Activated CD4-positive, CD25-positive, alpha-beta regulatory T cell (primary cell): ENCODE data around the gene CAMK2D.
"Not testable (repeated sequence)": the region's sequence is repeated elsewhere in the genome, so short reads cannot be mapped to it uniquely, and the experiment has no call there.

Experiments
- DNase-seq, 4 experiments: peaks; one replicate each; lab custom pipeline; 2025; lab: John Stamatoyannopoulos, UW

CAMK2D gene

DNA sequence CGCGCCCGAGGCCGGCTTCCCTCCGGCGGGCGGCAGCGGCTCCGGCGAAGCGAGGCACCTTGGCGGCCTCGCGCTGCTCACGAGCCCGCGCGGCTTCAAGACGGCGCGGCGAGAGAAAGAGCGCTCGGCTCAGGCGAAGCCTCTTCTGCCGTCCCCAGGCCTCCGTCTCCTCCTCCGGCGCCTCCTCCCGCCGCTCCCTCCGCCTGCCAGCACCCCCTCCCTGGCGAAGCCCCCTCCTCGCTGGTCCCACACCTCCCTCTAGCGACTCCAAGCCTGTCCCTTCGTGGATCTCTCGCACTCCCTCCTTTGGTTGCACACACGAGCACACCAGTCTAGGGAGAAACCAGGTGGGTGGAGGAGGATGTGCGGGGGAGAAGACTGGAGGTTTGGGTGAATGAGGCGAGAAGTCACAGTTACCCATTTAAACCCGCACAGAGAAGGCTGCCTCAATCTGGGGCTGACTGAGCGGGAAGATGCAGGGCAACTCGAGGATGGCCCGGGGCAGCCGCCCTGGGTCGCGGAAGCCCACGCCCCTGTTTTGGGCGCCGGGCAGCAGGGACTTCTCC is at the start of gene CAMK2D:
Gene CAMK2D (minus strand): TSS at position 119 of the 566 bp plus-strand sequence. CDS start 670 bp downstream, outside the sequence.
- DNase-seq: peak; percentile 56 to 63 (median 60)

GRCh38 chr4:113810906-113811305 is 49.4 kb upstream of the CAMK2D start:
- no peak for DNase-seq

DNA sequence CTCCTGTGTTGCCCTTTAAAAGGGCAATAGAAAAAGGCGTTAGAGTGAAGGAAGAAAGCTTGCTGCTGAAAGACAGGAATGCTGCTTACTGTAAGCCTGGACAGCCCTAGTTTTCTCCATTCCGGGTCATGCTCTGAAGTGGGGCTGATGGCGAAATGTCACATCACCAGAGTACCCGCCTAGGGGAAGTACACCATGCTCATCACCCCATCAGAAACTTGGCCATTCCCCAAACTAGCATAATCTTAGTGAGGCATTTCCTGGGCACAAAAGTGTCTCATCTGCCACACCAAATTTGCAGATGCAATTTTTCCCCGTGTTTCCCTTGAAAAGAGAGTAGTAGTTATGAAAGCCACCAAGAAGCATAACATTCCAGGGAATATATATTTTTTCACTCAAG is 47.8 kb upstream of the CAMK2D start:
- no peak for DNase-seq

GRCh38 chr4:113806850-113807249 is 45.3 kb upstream of the CAMK2D start:
- DNase-seq: no peak

- DNase-seq: no peak
Measured at GRCh38 chr4:113801882-113802281, 40.3 kb upstream of the CAMK2D start.

DNA sequence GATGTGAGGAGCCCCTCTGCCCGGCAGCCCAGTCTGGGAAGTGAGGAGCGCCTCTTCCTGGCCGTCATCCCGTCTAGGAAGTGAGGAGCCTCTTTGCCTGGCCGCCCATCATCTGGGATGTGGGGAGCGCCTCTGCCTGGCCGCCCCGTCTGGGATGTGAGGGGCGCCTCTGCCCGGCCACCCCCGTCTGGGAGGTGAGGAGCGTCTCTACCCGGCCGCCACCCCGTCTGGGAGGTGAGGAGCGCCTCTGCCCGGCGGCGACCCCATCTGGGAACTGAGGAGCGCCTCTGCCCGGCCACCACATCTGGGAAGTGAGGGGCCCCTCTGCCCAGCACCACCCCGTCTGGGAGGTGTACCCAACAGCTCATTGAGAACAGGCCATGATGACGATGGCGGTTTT is 34.8 kb upstream of the CAMK2D start:
- DNase-seq: not testable (repeated sequence)

DNA sequence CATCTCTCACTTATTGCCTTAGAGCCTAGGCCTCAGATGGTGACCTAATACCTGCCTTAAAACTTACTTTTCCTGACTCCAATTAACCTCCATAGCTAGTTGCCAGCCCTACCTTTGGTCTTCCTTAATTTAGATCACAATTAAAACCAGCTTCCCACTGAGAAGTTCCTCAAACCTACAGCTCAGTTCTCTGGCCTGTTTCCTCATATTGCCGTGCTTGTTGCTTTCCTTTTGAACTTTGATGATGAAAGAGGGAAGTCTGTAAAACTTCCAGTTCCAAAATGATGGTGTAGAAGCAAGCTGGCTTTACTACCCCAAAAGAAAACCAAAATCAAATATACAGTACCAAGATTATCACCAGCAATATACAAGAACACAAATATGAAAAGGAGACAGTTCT is 28.9 kb upstream of the CAMK2D start:
- DNase-seq: no peak

DNA sequence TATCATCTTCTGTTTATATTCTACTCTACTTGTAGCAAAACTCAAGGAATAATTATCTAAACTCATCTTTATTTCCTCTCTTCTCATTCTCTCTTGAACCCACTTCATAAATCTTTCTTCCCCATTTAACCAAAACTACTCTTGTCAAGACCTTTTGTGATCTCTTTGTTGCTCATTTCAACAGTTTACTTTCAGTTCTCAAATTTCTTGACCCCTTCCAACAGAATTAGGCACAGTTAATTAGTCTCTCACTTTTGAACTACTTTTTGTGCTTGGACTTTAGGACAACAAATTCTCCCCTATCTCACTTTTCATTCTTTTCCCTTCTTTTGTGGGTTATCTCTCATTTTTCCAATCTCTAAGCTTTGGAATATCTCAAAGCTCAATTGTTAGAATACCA is 27.4 kb upstream of the CAMK2D start:
- no peak for DNase-seq

DNA sequence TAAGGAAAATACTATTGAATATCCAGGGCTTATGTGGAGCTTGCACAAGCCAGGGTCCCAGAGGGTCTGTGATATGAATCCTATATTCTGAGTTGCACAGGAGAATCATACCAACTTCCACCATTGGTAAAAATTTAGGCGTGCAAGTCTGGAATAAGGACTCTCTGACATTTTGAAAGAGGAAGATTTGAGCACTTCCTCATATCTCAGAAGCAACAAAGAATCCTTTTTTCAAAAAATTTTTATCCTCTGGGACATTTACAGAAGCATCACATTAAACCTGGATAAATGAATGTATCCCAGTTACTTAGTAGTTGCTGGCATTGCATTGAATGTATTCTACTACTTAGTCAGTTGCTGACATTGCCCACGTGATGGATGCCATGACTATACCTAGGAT is 24.2 kb upstream of the CAMK2D start:
- no peak for DNase-seq

GRCh38 chr4:113784497-113785250 is 23.1 kb upstream of the CAMK2D start:
- DNase-seq: no peak

- DNase-seq: no peak
Measured at GRCh38 chr4:113783701-113784100, 22.2 kb upstream of the CAMK2D start.

- DNase-seq: no peak
Measured at GRCh38 chr4:113783289-113783688, 21.8 kb upstream of the CAMK2D start.

DNA sequence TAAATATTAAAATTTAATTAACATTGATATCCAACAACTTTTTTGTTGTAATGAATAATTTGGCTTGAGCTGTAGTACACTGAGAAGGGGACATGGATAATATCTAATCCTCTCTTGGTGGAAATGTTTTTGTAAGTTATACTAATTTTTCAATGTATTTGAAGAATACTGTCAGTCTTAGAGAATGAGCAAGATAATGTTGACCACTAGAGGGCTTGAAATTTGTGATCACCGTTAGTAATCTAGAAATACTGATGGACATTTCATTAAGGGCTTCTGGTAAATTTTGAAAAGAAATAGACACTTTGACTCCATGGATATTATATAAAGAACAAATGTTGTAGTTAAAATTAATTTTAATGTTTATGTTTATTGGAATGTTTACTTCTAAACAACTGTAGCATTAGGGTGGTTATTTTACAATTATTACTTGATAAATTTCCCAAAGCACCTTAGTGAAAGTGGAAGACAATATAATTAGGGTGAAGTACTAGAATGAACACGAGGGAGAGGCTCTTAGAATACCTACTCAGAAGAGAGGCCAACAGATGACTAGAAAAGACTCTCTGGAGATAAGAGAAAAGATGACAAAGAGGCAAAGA is 20.0 kb upstream of the CAMK2D start:
- DNase-seq: no peak

DNA sequence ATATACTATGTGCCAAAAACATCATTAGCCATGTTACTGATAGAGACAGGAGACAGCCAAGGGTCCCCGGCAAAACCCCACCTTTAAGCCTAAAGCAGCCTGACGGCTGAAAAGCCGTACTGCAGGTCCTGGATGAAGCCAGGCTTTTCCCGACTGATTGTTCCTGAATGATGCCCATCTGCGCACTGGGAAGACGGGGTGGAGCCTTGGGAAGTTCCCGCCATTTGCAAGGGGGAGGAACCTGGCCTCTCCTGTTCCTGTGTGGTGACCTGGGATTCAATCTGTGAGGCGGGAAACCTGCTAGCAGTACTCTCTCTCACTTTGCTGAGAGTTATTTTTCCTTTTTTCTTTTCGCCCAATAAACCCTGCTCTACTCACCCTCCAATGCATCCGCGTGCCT is 15.1 kb upstream of the CAMK2D start:
- no peak for DNase-seq

- no peak for DNase-seq
Measured at GRCh38 chr4:113776016-113776415, 14.5 kb upstream of the CAMK2D start.

- DNase-seq: no peak
Measured at GRCh38 chr4:113773756-113774155, 12.2 kb upstream of the CAMK2D start.

GRCh38 chr4:113773014-113773413 is 11.5 kb upstream of the CAMK2D start:
- no peak for DNase-seq

- DNase-seq: no peak
Measured at GRCh38 chr4:113772319-113772718, 10.8 kb upstream of the CAMK2D start.

GRCh38 chr4:113769744-113770143 is 8.2 kb upstream of the CAMK2D start:
- DNase-seq: no peak

GRCh38 chr4:113768952-113769351 is 7.4 kb upstream of the CAMK2D start:
- no peak for DNase-seq

DNA sequence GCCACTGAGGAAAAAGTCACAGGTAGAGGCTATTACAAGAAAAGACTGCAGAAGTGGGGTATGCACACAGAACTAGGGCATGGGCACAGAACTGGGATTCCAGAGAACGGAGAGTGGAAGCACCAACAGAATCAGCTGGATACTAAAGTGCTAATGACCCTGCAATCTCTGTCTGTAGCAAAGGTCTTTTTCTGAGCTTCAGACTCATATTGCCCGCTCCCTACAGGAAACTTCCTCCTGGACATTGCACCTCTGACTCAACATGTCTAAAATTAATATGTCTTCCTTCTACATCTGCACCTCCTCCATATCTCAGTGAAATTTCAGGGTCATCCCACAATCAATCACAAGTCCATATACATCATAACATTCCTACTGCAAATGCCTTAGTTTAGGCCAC is 5.3 kb upstream of the CAMK2D start:
- no peak for DNase-seq

GRCh38 chr4:113764720-113765264 is 3.3 kb upstream of the CAMK2D start:
- DNase-seq: no peak

- DNase-seq: not testable (repeated sequence)
Measured at GRCh38 chr4:113763923-113764322, 2.4 kb upstream of the CAMK2D start.
